Adipocyte (in vitro differentiated cells): ENCODE data around the gene WNT3.
"Not testable (repeated sequence)": the region's sequence is repeated elsewhere in the genome, so short reads cannot be mapped to it uniquely, and the experiment has no call there.

Source experiments
- DNase-seq: peaks from one replicate; pipeline ENCODE4 v3.0.0-alpha.2; 2015; ENCODE audit warnings: low read depth
- H3K27me3 ChIP-seq: replicated peaks from 2 replicates; pipeline ENCODE4 v1.7.0; 2013; ENCODE audit warnings: mild to moderate bottlenecking, low read length, moderate library complexity; ENCODE audit not compliant: control insufficient read depth, insufficient read depth
- H3K36me3 ChIP-seq: 2 replicates; pipeline ENCODE4 v1.7.0; 2013; ENCODE audit warnings: low read length, mild to moderate bottlenecking, moderate library complexity; ENCODE audit not compliant: control insufficient read depth, insufficient read depth, severe bottlenecking
- H3K4me1 ChIP-seq: 2 replicates; pipeline ENCODE4 v1.7.0; 2013; ENCODE audit warnings: mild to moderate bottlenecking, low read length, moderate library complexity; ENCODE audit not compliant: control insufficient read depth, insufficient read depth
- H3K4me3 ChIP-seq: 2 replicates; pipeline ENCODE4 v1.7.0; 2013; ENCODE audit warnings: mild to moderate bottlenecking, low read length, moderate library complexity
- H3K9ac ChIP-seq: 2 replicates; pipeline ENCODE4 v1.7.0; 2013; ENCODE audit warnings: mild to moderate bottlenecking, low read length, moderate library complexity
- H3K9me3 ChIP-seq: 2 replicates; pipeline ENCODE4 v1.7.0; 2013; ENCODE audit warnings: mild to moderate bottlenecking, low read length, moderate library complexity; ENCODE audit not compliant: control insufficient read depth

Gene WNT3

GRCh38 chr17:46809110-46809571, 9.4 kb downstream of the WNT3 start:
- Histone ChIP-seq H3K27me3 (peaks cover 21% of the 10 kb centered on the region), H3K9ac (no peak overlapping the region), H3K36me3 (no peaks in the 10 kb centered on the region), H3K9me3 (no peaks in the 10 kb centered on the region), H3K4me3 (no peak overlapping the region), H3K4me1 (no peaks in the 10 kb centered on the region)
- no peak for DNase-seq

- Histone ChIP-seq H3K9ac (no peak overlapping the region), H3K27me3 (peaks cover 17% of the 10 kb centered on the region), H3K9me3 (no peaks in the 10 kb centered on the region), H3K4me1 (no peaks in the 10 kb centered on the region), H3K36me3 (no peaks in the 10 kb centered on the region), H3K4me3 (no peak overlapping the region)
- no peak for DNase-seq
Observed at GRCh38 chr17:46805771-46806170, 12.7 kb downstream of the WNT3 start.

- no peak overlapping the region for H3K4me3 ChIP-seq
- no peak for DNase-seq
Observed at GRCh38 chr17:46803544-46803943, 14.9 kb downstream of the WNT3 start.

GRCh38 chr17:46802800-46803199, 15.7 kb downstream of the WNT3 start:
- Histone ChIP-seq H3K4me3 (no peak overlapping the region), H3K36me3 (no peaks in the 10 kb centered on the region), H3K4me1 (no peaks in the 10 kb centered on the region), H3K9ac (no peak overlapping the region), H3K27me3 (peaks cover 14% of the 10 kb centered on the region), H3K9me3 (no peaks in the 10 kb centered on the region)
- DNase-seq, result no peak

More at GRCh38 chr17:46803544-46803943, 14.9 kb downstream of the WNT3 start:
- Histone ChIP-seq H3K36me3 (no peaks in the 10 kb centered on the region), H3K4me1 (no peaks in the 10 kb centered on the region), H3K9me3 (no peaks in the 10 kb centered on the region), H3K27me3 (peaks cover 14% of the 10 kb centered on the region), H3K9ac (no peak overlapping the region)

GRCh38 chr17:46800573-46800972, 17.9 kb downstream of the WNT3 start:
- H3K27me3 ChIP-seq, result peaks cover 32% of the 10 kb centered on the region
- no peaks in the 10 kb centered on the region for H3K9me3 ChIP-seq
- no peaks in the 10 kb centered on the region for H3K36me3 ChIP-seq
- no peaks in the 10 kb centered on the region for H3K4me1 ChIP-seq
- H3K9ac ChIP-seq, result no peak overlapping the region
- no peak overlapping the region for H3K4me3 ChIP-seq
- DNase-seq, result no peak

- DNase-seq, result no peak
- H3K36me3 ChIP-seq, result no peaks in the 10 kb centered on the region
- H3K9ac ChIP-seq, result no peak overlapping the region
- H3K27me3 ChIP-seq, result peaks cover 43% of the 10 kb centered on the region
- H3K4me1 ChIP-seq, result no peaks in the 10 kb centered on the region
- H3K9me3 ChIP-seq, result no peaks in the 10 kb centered on the region
- H3K4me3 ChIP-seq, result no peak overlapping the region
Observed at GRCh38 chr17:46796956-46797530, 21.4 kb downstream of the WNT3 start.

- no peaks in the 10 kb centered on the region for H3K36me3 ChIP-seq
- no peak for DNase-seq
- no peak overlapping the region for H3K4me3 ChIP-seq
- no peaks in the 10 kb centered on the region for H3K4me1 ChIP-seq
- no peaks in the 10 kb centered on the region for H3K9me3 ChIP-seq
- H3K27me3 ChIP-seq, result peaks cover 46% of the 10 kb centered on the region
- no peak overlapping the region for H3K9ac ChIP-seq
Observed at GRCh38 chr17:46796524-46796923, 22.0 kb downstream of the WNT3 start.

- peaks cover 47% of the 10 kb centered on the region for H3K27me3 ChIP-seq
Observed at GRCh38 chr17:46796084-46796483, 22.4 kb downstream of the WNT3 start.

GRCh38 chr17:46795379-46795952, 23.0 kb downstream of the WNT3 start:
- Histone ChIP-seq H3K36me3 (no peaks in the 10 kb centered on the region), H3K9me3 (no peaks in the 10 kb centered on the region), H3K4me1 (no peaks in the 10 kb centered on the region), H3K27me3 (peaks cover 53% of the 10 kb centered on the region), H3K9ac (no peak overlapping the region), H3K4me3 (no peak overlapping the region)
- no peak for DNase-seq

More at GRCh38 chr17:46796084-46796483, 22.4 kb downstream of the WNT3 start:
- H3K4me3 ChIP-seq, result no peak overlapping the region
- H3K36me3 ChIP-seq, result no peaks in the 10 kb centered on the region
- H3K4me1 ChIP-seq, result no peaks in the 10 kb centered on the region
- no peaks in the 10 kb centered on the region for H3K9me3 ChIP-seq
- no peak overlapping the region for H3K9ac ChIP-seq
- DNase-seq, result no peak

- peaks cover 59% of the 10 kb centered on the region for H3K27me3 ChIP-seq
- peaks cover 5% of the 10 kb centered on the region for H3K9me3 ChIP-seq
- no peaks in the 10 kb centered on the region for H3K4me1 ChIP-seq
- H3K36me3 ChIP-seq, result no peaks in the 10 kb centered on the region
- H3K4me3 ChIP-seq, result no peak overlapping the region
- no peak overlapping the region for H3K9ac ChIP-seq
- no peak for DNase-seq
Observed at GRCh38 chr17:46794318-46794717, 24.2 kb downstream of the WNT3 start.

- Histone ChIP-seq H3K36me3 (no peaks in the 10 kb centered on the region), H3K4me1 (no peaks in the 10 kb centered on the region), H3K27me3 (peaks cover 61% of the 10 kb centered on the region), H3K4me3 (no peak overlapping the region), H3K9ac (no peak overlapping the region), H3K9me3 (peaks cover 8% of the 10 kb centered on the region)
- no peak for DNase-seq
Observed at GRCh38 chr17:46793541-46793940, 25.0 kb downstream of the WNT3 start.

- not testable (repeated sequence) for H3K4me3 ChIP-seq, DNase-seq, H3K4me1 ChIP-seq, H3K9me3 ChIP-seq, H3K9ac ChIP-seq, H3K36me3 ChIP-seq
- H3K27me3 ChIP-seq, result peaks cover 63% of the 10 kb centered on the region
Observed at GRCh38 chr17:46793023-46793422, 25.5 kb downstream of the WNT3 start.
